ENCODE data around the gene DENND1B.

The DENND1B gene

DNA sequence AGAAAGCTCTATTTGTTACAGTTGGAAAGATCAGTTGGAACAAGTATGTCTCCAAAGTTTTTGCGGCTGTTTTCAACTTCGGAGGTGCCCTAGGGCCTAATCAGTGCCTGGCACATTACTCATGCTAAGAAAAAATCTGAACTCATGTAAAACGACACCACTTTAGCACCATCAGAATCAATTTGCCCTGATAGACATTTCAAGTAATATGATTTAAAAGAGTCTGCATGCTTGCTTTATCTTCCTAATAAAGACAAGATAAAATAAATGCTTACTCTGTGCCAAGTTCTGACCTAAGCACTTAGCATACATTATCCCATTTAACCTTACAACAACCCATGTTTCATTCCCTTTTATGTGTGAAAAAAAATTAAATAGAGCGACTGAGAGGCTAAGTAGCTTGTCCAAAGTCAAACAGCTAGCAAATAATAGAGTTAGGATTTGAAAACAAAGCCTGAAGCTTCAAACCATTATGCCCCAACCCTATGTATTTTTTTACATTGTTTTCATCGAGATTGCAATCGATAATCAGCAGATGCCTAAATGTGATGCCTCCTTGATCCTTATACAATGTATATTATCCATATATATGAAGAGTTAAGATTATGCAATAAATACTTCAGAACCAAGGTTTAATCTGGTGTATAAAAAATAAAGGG, 91.3 kb downstream of the DENND1B start:
- Histone ChIP-seq H3K36me3 (replicated peaks; ENCODE audit: low read depth, low read length) (peaks cover 8% of the 10 kb centered on the region), H3K4me2 (ENCODE audit: low read length) (no peak overlapping the region), H3K27ac (ENCODE audit: low read length) (no peak overlapping the region), H3K9me3 (ENCODE audit: insufficient read depth, low read length) (no peaks in the 10 kb centered on the region), H4K20me1 (ENCODE audit: insufficient read depth, low read length) (peaks cover 59% of the 10 kb centered on the region), H3K4me3 (ENCODE audit: low read length) (no peak overlapping the region), H3K9ac (ENCODE audit: low read length) (no peak overlapping the region), H3K4me1 (ENCODE audit: low read length) (no peaks in the 10 kb centered on the region), H3K27me3 (ENCODE audit: low read depth, low read length) (no peaks in the 10 kb centered on the region), H3K79me2 (ENCODE audit: low read length) (peaks cover 40% of the 10 kb centered on the region), H2AFZ (ENCODE audit: low read depth, low read length) (no peak overlapping the region)
- TF ChIP-seq EZH2phosphoT487 (IDR thresholded peaks at IDR 0.05; ENCODE audit: low read depth) (no peak), CTCF (IDR thresholded peaks at IDR 0.05; ENCODE audit: low read depth, low read length) (no peak)

DNA sequence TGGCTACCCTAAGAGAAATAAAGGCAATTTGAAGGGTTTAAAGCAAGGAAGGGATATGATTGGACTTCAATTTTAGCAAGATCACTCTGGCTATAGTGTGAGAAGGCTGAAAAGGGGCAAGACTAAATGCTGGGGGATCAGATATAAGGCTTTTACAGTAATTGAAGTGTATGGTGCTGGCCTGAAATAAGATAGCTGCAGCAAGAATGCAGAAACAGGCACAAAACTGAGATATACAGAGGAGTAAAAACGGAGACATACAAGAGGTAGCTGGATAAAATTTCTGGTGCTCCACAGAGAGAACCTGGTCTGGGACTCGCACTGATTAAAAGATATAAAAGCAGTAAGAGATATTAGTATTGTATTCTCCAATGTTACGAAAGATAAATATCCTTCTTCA, 92.0 kb downstream of the DENND1B start:
- Histone ChIP-seq H4K20me1 (ENCODE audit: insufficient read depth, low read length) (peaks cover 57% of the 10 kb centered on the region), H3K4me2 (ENCODE audit: low read length) (no peak overlapping the region), H3K9ac (ENCODE audit: low read length) (no peak overlapping the region), H3K4me1 (ENCODE audit: low read length) (no peaks in the 10 kb centered on the region), H3K27me3 (ENCODE audit: low read depth, low read length) (no peaks in the 10 kb centered on the region), H3K27ac (ENCODE audit: low read length) (no peak overlapping the region), H3K9me3 (ENCODE audit: insufficient read depth, low read length) (no peaks in the 10 kb centered on the region), H2AFZ (ENCODE audit: low read depth, low read length) (no peak overlapping the region), H3K36me3 (replicated peaks; ENCODE audit: low read depth, low read length) (peaks cover under 1% of the 10 kb centered on the region), H3K79me2 (ENCODE audit: low read length) (peaks cover 32% of the 10 kb centered on the region), H3K4me3 (ENCODE audit: low read length) (no peak overlapping the region)
- TF ChIP-seq CTCF (IDR thresholded peaks at IDR 0.05; ENCODE audit: low read depth, low read length): no peak
- TF ChIP-seq EZH2phosphoT487 (IDR thresholded peaks at IDR 0.05; ENCODE audit: low read depth): no peak

DNA sequence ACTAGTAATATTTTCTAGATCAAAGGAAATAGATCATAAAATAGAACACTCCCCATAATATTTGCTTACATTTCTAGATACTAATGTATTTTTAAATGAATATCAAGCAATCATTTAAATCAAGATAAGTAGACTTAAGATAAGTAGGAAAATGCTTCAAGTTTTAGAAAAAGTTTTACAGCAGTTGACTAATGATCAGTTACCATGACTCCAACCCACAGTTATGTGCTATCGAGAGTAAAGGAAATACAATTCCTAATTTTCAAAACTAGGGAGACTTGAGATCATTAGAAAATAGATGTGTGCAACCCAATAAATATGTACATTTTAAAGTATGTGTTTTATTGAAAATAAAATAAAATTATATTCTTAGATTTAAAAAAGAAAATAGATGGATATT, 95.0 kb downstream of the DENND1B start:
- H2AFZ ChIP-seq (ENCODE audit: low read depth, low read length): no peak overlapping the region
- H3K79me2 ChIP-seq (ENCODE audit: low read length): peaks cover 36% of the 10 kb centered on the region

More for the DNA sequence above, 95.0 kb downstream of the DENND1B start:
- no peak overlapping the region for H3K9ac ChIP-seq (ENCODE audit: low read length)
- no peak overlapping the region for H3K4me3 ChIP-seq (ENCODE audit: low read length)
- TF ChIP-seq EZH2phosphoT487 (IDR thresholded peaks at IDR 0.05; ENCODE audit: low read depth): no peak
- no peak for TF ChIP-seq CTCF (IDR thresholded peaks at IDR 0.05; ENCODE audit: low read depth, low read length)
- no peaks in the 10 kb centered on the region for H3K36me3 ChIP-seq (replicated peaks; ENCODE audit: low read depth, low read length)
- H3K4me1 ChIP-seq (ENCODE audit: low read length): no peaks in the 10 kb centered on the region
- no peaks in the 10 kb centered on the region for H3K9me3 ChIP-seq (ENCODE audit: insufficient read depth, low read length)
- H3K27ac ChIP-seq (ENCODE audit: low read length): no peak overlapping the region
- no peaks in the 10 kb centered on the region for H3K27me3 ChIP-seq (ENCODE audit: low read depth, low read length)
- no peak overlapping the region for H3K4me2 ChIP-seq (ENCODE audit: low read length)
- peaks cover 54% of the 10 kb centered on the region for H4K20me1 ChIP-seq (ENCODE audit: insufficient read depth, low read length)

All from OCI-LY3 (cell line).